OCI-LY7 (cell line): Measurements from ENCODE around the gene HMMR. TPM values are rescaled to one million over a fixed set of nuclear protein-coding genes. Genes with fewer than 3 reads are reported as not detected.

Source experiments
- BruUV-seq: library from RNA; stranded (reverse); fragments of 400-500 nt; replicated peaks from 2 replicates; lab custom pipeline; 2021; lab: Mats Ljungman, UMichigan
- CTCF ChIA-PET: fragments of 300-600 bp; sonication (Branson Sonifier 250); formaldehyde crosslinking; loops from one replicate; lab custom pipeline; 2022; ENCODE audit warnings: antibody characterized with exemption; ENCODE audit not compliant: unreplicated experiment; lab: Charles Lee
- POLR2A ChIA-PET: fragments of 300-600 bp; sonication (Branson Sonifier 250); formaldehyde crosslinking; loops from one replicate; lab custom pipeline; 2022; ENCODE audit warnings: antibody characterized with exemption; lab: Charles Lee
- DNase-seq: peaks from one replicate; pipeline ENCODE4 v3.0.0-alpha.2; 2015; ENCODE audit warnings: low spot score
- H2AFZ ChIP-seq: fragments of 200-600 bp; sonication (generic), shearing (Covaris generic); 2 replicates; pipeline ENCODE4 v1.6.1; 2014; ENCODE audit warnings: mild to moderate bottlenecking, antibody characterized with exemption, low read length, moderate library complexity
- H3K27ac ChIP-seq: fragments of 200-600 bp; sonication (generic); 2 replicates; pipeline ENCODE4 v1.5.1; 2014; ENCODE audit warnings: mixed run types, low read depth, mild to moderate bottlenecking, moderate library complexity, low read length, inconsistent platforms; ENCODE audit not compliant: poor library complexity, severe bottlenecking
- H3K36me3 ChIP-seq: fragments of 200-600 bp; sonication (generic); 2 replicates; pipeline ENCODE4 v1.6.1; 2014; ENCODE audit warnings: mild to moderate bottlenecking, antibody characterized with exemption, low read length, moderate library complexity, mixed read lengths; ENCODE audit not compliant: insufficient read depth
- H3K4me1 ChIP-seq: fragments of 200-600 bp; sonication (generic); 2 replicates; pipeline ENCODE4 v1.5.1; 2014; ENCODE audit warnings: mild to moderate bottlenecking, low read length; ENCODE audit not compliant: insufficient read depth, poor library complexity, severe bottlenecking
- H3K4me2 ChIP-seq: fragments of 200-600 bp; sonication (generic); 2 replicates; pipeline ENCODE4 v1.6.1; 2014; ENCODE audit warnings: mild to moderate bottlenecking, low read length
- H3K4me3 ChIP-seq: fragments of 200-600 bp; sonication (generic); 2 replicates; pipeline ENCODE4 v1.5.1; 2014; ENCODE audit warnings: mild to moderate bottlenecking, low read depth, low read length; ENCODE audit not compliant: poor library complexity, severe bottlenecking
- H3K79me2 ChIP-seq: fragments of 200-600 bp; sonication (generic); 2 replicates; pipeline ENCODE4 v1.6.1; 2016; ENCODE audit warnings: low read depth, mild to moderate bottlenecking, low read length, moderate library complexity, mixed read lengths; ENCODE audit not compliant: insufficient read depth
- H3K9me2 ChIP-seq: fragments of 200-600 bp; sonication (generic); 2 replicates; pipeline ENCODE4 v1.6.1; 2016; ENCODE audit warnings: mild to moderate bottlenecking, low read length, mixed read lengths; ENCODE audit not compliant: insufficient read depth
- H3K9me3 ChIP-seq: fragments of 200-600 bp; sonication (generic); 2 replicates; pipeline ENCODE4 v1.6.1; 2014; ENCODE audit warnings: mild to moderate bottlenecking, mixed run types, low read length, mixed read lengths
- H4K20me1 ChIP-seq: fragments of 200-600 bp; sonication (generic); 2 replicates; pipeline ENCODE4 v1.6.1; 2014; ENCODE audit warnings: mild to moderate bottlenecking, antibody characterized with exemption, low read length, moderate library complexity, mixed read lengths; ENCODE audit not compliant: insufficient read depth
- CTCF ChIP-seq: fragments of 200-600 bp; sonication (generic); conservative IDR thresholded peaks from 2 replicates; pipeline ENCODE4 v1.5.1; 2014; ENCODE audit warnings: mild to moderate bottlenecking, antibody characterized with exemption, low read length, moderate library complexity, mixed read lengths
- EZH2phosphoT487 ChIP-seq: fragments of 200-600 bp; sonication (generic); IDR thresholded peaks from 2 replicates; pipeline ENCODE4 v1.6.1; 2018; ENCODE audit warnings: low read depth, borderline replicate concordance, mild to moderate bottlenecking, mixed run types, antibody characterized with exemption, low read length, moderate library complexity, mixed read lengths
- intact Hi-C: fragments of 100-400 bp; cut with micrococcal nuclease; formaldehyde crosslinking; loops from one replicate; pipeline ENCODE4 v1.10.0; 2022; ENCODE audit not compliant: unreplicated experiment
- total RNA-seq, 2 experiments: library from RNA; depleted of rRNA in 1 of 2; stranded (reverse); fragments of >200 nt in 1 of 2; shearing (Covaris generic) in 1 of 2; gene quantifications; 2 replicates each; pipeline ENCODE4 v1.2.3, GENCODE V29; 2014 to 2022

The HMMR gene
- total RNA-seq, 2 experiments from 2014 or later, result 44.1 to 107 TPM

GRCh38 chr5:163478126-163478981, 17.9 kb downstream of the HMMR start:
- no peak overlapping the region for H3K27ac ChIP-seq
- no peaks in the 10 kb centered on the region for H3K4me1 ChIP-seq
- DNase-seq, result no peak
- ChIA-PET POLR2A (interaction anchor here (1.1 to 3.2 kb wide), 4 partner anchors 9 to 18 kb away, joined by 3 to 16 read pairs (median 9); partner anchors contain the start of genes HMMR and NUDCD2), CTCF (no interaction called here)
- H3K79me2 ChIP-seq, result no peaks in the 10 kb centered on the region
- H3K9me3 ChIP-seq, result no peaks in the 10 kb centered on the region
- no peak overlapping the region for H2AFZ ChIP-seq
- no peaks in the 10 kb centered on the region for H3K9me2 ChIP-seq
- H4K20me1 ChIP-seq, result no peaks in the 10 kb centered on the region
- no peak overlapping the region for H3K4me3 ChIP-seq
- H3K36me3 ChIP-seq, result peaks cover 99% of the 10 kb centered on the region
- TF ChIP-seq CTCF, result no peak
- no peak for TF ChIP-seq EZH2phosphoT487
- BruUV-seq, result no TSS peak
- intact Hi-C loops, result no loop called here
- no peak overlapping the region for H3K4me2 ChIP-seq

DNA sequence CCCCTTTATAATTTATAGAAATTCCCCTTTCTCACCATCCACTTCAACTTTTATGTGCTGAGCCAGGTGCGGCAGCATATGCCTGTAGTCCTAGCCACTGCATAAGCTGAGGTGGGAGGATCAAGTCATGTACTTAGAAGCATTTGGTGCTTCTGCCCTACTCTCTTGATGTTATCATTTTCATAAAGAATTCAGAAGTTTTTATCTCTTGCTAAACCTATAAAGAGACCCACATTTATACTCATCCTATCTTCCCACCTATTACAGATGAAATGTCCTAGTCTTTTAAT, 18.5 kb downstream of the HMMR start:
- Histone ChIP-seq H3K27ac (no peak overlapping the region), H3K9me3 (no peaks in the 10 kb centered on the region), H3K79me2 (no peaks in the 10 kb centered on the region), H4K20me1 (no peaks in the 10 kb centered on the region), H3K4me2 (no peak overlapping the region), H3K4me1 (no peaks in the 10 kb centered on the region), H3K36me3 (peaks cover 99% of the 10 kb centered on the region), H2AFZ (no peak overlapping the region), H3K4me3 (no peak overlapping the region), H3K9me2 (no peaks in the 10 kb centered on the region)
- TF ChIP-seq CTCF (no peak), EZH2phosphoT487 (no peak)
- POLR2A ChIA-PET, result interaction anchor here (0.8 to 3.2 kb wide), 4 partner anchors 9 to 23 kb away, joined by 3 to 16 read pairs (median 8); partner anchors contain the start of genes HMMR and NUDCD2
- CTCF ChIA-PET, result no interaction called here
- intact Hi-C loops, result no loop called here
- no peak for DNase-seq
- BruUV-seq, result no TSS peak
